HG02571 (cell line): ENCODE results near the gene RRAS2.
"Not testable (repeated sequence)": the region's sequence is repeated elsewhere in the genome, so short reads cannot be mapped to it uniquely, and the experiment has no call there.

ENCODE experiments used
- ATAC-seq: cut with Tn5 transposase; IDR thresholded peaks from one replicate; pipeline ENCODE4 v1.9.1; 2021; ENCODE audit warnings: mild to moderate bottlenecking, moderate library complexity; ENCODE audit not compliant: unreplicated experiment

The RRAS2 gene

DNA sequence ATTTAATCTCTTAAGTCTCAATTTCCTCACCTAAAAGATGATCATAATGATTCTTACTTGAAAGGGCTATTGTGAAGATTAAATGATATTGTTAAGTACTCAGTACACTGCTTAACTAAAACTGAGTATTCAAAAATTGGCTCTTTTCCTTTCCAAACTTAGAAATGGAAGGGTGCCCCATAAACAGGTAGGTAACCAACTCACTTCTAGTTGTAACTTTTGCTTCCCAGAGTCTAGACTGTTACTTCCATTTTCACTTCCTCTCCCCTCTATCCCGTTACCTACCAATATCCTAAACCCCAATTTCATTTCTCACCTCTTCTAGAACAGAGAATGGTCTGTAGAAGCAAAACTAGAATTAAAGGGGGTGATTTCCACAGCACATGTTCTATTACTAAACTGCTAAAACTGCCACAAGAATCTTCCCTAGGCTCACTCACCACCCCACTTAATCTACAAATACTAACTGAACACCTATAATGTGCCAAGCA lies 50.0 kb downstream of the RRAS2 start:
- no peak for ATAC-seq

DNA sequence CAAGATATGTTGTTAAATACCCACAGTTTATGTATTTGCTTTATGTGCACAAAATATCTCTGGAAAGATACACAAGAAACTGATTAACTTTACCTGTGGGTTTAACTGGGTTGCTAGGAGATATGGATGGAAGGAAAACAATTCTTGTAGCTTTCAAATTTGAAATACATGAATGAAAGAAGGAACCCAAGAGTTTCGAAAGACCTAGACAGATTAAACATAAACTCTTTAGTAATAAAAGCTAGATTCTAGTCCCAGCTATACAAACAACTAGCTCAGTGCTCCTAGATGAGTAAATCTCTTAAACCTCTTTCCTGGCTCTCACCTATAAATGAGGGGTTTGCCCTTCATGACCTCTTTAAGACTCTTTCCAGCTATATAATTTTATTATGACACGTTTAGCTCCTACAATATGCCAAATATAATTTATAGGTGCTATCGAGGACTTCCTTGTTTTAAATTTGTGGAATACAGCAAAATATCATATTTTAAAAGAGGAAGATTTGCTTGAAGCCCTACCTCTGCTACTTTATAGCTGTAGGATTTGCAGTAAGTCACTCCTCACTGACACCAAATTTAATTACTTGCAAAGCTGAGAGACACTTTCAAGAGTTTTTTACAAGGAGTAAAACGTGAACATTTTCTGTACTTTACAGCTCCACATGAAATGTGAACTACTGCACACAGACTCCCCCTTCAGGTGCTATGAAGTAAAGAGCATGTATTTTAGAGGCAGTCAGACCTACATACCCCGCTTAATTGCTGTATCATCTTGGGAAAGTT lies 50.7 kb downstream of the RRAS2 start:
- ATAC-seq: no peak

DNA sequence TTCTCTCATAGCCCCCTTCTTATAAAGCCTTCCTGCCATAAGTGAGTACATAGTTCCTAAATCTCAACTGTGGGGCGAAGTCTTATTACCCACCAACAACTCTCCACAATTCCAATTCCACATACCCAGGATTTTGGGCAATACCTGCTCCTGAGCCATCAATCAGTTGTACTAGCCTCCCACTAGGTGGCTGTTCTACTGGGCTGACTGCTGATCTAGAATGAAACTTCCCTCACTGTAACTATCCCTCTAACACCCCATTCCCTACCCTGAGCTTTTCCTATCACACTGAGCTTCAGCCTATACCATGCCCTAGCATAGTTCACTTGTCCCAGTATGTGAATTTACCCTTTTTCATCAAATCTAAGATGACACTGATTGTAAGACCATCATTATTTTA lies 52.5 kb downstream of the RRAS2 start:
- ATAC-seq: no peak

DNA sequence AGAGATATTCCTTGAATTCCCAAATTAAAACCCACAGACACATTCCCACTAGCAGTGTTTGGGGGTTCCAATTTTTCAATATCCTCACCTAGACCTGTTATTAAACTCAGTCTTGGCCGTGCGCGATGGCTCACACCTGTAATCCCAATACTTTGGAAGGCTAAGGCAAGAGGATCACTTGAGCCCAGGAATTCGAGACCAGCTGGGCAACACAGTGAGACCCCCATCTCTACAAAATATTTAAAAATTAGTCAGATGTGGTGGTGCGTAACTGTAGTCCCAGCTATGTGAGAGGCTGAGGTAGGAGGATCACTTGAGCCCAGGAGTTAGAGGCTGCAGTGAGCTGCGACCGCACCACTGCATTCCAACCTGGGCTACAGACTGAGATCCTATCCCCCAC lies 53.3 kb downstream of the RRAS2 start:
- no peak for ATAC-seq

DNA sequence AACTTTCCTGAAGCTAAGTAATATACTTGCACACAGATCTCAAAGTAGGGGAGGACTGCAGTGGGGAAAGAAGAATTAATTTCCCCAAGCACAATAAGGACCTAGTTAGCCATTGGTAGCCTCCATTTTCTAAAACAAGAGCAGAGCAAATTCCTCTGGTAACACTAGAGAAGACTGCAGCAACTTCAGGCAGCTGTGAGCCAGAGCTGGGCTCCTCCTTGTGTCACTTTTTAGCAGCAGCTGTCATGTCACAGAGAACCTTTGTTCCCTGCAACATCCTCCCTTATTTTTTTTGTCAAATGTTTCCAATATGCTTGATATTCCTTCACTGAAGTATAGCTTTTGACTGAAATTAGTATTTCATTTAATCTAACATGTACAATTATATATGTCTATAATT lies 54.4 kb downstream of the RRAS2 start:
- no peak for ATAC-seq

DNA sequence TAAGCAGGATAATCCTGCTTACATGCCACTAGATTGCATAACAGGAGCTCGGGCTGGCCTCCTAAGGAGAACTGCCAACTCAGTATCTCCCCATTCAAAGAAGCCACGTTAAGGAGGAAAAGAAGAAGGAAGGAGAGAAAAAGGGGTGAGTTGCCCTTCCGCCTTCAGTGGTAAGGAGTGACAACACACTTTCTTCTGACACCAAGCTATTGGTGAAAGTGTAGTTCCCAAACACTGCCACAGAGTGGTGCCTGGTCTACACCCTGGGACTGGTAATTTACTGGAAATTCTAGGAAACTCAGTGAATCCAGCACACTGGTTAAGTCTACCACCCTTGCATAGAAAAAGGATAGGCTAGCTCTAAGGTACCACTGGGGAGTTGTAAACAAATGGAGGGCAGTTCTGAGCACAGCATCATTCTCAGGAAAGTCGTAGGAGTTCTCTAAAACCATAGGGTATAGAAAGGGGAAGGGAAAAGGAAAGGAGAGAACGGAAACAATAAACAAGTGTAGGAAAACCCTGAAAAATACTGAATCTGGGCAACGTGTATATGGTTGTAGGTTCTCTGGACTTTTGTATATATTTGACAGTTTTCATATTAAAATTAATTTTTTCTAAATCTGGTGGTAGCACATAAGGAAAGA lies 58.2 kb downstream of the RRAS2 start:
- peak; percentile 77 for ATAC-seq

DNA sequence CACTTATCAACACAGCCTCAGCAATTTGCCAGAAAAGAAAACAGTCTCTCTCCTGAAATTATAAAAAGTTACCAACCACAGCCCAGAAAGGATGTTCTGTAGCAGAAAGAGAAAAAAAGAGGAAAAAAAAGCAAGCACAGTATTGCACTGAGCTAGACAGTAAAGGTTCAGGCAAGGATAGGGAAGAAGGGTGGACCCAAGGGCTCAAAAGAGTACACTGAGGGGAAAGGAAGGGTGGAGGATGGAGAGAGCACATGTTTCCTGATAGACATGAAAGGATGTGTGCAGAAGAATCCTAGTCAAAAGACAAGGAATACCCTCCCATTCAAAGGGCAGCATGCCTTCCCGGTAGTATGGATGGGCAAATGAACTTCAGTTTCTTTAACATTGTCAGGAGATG lies 59.1 kb downstream of the RRAS2 start:
- ATAC-seq: no peak

DNA sequence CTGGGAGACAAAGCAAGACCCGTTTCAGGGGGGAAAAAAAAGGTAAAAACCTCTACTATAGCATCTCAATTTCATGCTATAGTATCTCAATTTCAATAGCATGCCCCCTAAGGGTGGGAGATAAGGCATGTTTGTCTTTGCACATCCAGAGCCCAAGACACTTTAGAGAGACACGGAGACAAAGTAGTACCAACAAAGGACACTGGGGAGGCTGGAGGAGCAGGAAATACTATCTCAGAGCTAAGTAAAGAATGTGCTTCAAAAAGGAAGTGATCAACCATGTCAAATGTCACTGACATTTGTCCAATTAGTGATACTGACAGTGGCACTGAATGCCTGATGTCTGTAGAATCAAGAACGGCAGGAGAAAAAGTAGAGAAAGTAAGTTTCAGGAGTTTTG lies 68.6 kb downstream of the RRAS2 start:
- ATAC-seq: no peak

DNA sequence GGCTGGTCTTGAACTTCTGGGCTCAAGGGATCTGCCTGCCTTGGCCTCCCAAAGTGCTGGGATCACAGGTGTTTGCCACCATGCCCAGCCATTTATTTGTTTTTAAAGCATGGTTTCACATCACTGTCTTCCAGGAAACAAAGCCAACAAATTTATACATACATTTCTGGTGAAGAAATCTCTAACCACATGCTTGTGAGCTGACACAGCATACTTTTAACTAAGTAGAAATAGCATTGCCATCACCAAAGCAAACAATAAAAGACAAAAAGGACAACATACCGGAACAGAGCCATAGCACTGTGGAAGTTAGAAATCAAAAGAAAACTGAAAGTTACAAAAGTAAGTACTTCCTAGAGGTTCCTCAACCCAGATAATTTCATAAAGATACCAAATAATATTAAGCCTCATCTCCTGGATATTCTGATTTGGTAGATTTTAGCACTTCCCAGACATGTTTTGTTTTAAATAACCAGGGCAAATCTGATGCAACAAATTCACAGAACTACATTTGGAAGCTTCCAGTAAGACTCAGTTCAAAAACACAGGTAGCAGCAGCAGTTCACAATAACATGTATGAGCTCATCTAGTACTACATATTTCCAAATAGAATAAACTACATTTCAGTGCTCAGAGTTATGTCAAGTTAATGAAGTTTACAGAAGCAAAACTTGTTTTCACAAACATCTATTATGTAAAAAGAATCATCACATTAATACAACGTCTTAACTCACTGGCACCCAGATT lies 70.6 kb downstream of the RRAS2 start:
- no peak for ATAC-seq

DNA sequence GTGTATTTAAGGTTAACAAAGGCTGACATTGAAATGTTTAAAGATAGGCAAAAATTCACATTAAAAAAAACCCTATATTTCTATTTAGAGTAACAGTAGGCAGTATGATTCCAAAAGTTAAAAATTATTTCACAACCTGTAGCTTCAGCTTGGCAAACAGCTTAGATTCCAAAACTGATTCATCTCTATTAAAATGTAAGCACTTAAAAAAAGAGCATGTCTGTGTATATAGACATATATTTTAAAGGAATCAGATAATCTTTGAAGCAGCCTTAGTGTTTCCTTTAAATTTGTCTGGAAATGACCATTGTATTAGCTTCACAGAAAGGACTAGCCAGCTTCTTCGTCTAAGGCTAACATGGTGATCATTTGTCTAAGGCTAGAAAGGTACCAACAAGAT lies 80.1 kb downstream of the RRAS2 start:
- not testable (repeated sequence) for ATAC-seq

DNA sequence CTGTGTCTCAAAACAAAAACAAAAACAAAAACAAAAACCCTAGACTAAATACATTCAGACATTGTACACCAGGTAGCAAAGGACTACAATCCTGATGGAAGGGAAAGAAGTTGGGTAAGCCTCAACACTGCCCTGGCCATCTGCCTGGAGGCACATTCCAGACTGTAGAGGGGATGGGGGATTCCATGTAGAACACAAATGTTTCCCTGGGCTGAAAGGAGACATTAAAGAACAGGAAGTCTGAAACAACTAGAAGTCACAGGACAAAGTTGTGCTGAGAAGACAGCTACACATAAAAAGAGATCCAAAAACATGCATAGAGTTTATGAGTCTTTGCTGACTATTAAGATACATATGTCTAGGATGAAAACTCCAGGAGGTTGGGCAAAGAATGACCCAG lies 83.9 kb downstream of the RRAS2 start:
- no peak for ATAC-seq

DNA sequence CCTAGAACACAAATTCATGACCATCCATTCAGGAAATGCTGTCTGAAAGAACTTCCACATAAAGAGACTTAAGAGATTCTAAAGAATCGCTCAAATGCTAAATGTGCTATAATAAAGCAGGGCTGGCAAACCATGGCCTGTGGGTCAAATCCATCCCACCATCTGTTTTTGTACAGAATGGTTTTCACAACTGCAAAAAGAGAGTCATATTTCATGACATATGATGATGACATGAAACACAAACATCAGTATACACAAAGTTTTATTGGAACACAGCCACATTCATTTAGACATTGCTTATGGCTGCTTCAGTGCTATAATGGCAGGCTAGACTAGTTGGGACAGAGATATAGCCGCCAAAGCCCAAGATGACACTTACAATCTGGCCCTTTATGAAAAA lies 85.1 kb downstream of the RRAS2 start:
- no peak for ATAC-seq

DNA sequence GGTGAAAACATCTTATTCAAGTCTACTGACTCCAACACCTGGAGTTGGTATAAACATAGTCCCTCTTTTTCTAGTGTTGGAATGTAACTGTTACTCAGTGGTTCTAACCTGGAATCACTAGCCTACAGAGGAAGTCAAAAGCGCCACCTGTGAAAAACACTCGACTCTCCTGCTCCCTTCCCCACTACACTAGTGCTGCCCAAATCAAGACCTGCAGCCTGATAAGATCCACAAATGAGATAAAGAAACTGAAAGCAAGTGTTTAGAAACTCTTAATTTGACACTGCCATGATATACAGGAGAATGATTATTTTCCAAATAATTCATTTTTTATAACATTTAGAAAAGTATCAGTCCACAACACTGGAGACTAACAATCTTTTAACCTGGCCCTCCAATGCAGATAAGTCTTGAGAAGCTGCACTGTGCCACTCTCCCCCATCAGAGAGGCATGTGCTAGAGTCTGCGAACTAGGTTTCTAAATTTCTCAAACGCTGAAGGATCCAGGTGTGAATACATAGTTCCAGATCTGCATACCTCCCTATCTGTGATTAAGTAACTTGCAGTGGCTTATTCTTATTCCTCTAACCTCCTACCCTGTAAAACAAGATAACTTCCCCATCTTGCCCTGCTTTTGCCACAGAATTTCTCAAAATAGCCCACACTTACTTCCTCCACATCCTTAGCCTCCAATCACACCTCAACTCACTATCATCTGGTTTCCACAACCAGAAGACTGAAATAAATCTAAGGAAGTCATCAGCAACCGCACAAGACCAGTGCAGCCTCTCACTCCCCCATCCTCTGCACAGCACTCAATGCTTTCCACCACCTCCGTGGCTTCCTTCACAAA lies 88.1 kb downstream of the RRAS2 start:
- peak; percentile 51 for ATAC-seq

DNA sequence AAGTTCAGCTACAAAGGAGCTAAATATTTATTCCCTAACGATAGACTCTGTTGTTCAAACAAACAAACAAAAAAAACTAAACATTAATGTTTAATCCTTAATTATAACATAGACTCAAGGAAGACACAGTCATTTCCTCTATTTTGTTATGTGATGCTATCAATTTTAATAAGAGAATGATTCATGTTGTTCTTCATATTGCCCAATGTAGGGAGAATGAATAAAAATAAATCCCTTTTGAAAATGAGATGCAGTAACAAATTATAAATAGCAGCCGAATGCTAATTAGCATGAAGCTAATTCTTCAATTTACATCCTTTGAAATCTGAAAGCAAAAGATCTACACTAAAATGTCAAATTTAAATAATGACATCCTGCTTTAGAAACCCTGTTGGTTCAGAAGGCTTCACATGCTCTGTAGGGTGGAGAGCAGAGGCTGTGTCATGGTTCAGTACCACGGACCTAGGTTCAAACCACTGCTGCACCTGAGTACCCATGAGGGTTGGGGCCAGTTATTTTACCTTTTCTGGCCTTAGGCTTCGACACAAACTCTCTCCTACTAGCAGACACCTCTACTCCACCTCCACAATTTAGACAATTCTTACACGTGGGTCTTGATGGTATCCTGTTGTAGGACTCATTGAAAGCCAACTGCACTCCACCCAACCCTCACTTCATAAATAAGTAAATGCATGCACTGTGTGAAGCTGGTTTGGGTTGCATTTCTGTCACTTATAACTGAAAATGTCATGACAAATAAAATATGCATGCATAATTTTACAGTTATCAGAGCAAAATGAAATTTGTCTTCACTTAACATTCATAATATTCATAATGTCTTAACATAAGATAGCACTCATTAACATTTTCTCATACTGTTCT lies 89.0 kb downstream of the RRAS2 start:
- no peak for ATAC-seq

DNA sequence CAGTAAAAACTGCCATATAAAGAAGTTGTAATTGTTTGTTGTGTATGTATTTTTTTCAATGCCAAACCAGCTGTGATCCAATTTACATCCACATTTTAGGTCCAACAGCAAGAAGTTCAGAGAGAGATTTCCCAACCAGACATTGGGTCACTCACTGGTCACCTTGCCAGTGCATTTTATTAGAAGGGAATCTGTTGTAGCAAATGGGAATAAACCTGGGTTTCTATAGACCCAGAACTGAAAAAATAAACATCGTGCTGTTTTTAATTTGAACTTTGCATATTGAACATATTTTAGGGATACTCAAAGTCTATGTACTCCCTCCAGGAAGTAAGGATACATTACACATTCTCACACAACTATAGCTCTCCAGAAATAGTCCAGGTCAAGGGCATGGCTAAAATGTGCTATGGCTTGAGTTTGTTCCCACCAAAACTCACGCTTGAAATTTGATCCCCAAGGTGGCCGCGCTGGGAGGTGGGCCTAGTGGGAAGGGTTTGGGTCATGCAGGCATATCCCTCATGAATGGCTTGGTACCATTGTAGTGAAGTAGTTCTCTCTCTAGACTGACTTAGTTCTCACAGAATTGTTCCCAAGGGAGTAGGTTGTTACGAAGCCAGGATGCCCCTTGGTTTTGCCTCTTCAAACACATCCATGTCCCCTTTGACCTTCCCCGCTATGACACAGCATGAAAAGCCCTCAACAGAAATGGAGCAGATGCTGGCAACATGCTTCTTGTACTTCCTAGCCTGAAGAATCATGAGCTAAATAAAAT lies 90.9 kb downstream of the RRAS2 start:
- no peak for ATAC-seq

DNA sequence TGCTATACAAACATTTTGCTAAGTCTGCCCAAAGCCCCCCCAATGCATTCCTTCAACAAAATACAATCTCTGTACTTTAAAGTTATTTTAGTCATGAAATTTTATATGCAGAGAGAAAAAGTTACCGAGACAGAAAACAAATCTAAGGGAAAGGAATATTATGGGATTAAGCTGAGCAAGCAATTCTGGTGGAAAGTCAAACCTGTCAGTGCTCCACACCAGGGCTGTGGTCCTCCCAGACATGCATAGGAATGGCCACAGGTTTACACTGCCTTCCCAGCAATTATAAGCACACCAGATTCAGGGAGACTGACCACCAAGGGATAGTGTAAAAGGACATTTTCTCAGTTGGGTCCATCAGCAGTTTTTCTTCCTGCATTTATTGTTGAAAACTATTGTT lies 92.4 kb downstream of the RRAS2 start:
- ATAC-seq: no peak

DNA sequence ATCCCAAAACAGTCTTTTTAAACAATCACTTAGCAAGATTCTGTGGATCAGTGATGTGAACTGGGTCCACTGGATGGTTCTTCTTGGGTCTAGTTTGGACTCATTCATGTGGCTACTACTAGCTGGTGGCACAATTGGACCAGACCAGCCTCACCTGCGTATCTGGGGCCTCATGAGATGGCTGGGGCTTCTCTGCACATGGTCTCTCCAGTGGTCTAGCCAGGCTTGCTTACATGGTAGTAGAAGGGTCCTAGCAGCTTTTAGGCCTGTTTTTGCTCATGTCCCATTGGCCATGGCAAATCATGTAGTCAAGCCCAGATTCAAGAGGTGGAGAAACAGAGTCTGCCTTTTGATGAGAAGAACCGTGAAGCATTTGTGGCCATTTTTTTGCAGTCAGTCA lies 94.0 kb downstream of the RRAS2 start:
- ATAC-seq: no peak

DNA sequence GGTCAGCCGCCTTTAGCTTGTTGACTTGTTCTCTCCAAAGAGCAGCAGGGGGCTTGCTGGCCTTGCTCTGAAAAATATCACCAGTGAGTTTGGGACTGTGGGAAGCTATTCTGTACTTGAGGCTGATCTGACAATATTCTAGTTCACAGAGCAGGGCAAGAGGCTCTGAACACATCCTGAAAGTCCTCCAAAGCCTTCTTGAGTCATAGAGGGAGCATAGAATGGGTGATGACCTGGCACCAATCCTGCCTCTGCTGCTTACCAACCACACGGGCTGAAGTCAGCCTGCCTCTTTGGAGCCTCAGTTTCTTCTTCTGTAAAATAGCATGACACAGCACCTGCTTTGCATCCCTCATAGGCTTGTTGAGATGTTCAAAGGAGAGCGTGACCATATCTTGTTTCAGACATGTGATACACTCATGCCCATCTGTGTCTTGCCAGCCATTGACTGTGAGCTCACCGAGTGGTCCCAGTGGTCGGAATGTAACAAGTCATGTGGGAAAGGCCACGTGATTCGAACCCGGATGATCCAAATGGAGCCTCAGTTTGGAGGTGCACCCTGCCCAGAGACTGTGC lies 96.6 kb downstream of the RRAS2 start:
- ATAC-seq: no peak

DNA sequence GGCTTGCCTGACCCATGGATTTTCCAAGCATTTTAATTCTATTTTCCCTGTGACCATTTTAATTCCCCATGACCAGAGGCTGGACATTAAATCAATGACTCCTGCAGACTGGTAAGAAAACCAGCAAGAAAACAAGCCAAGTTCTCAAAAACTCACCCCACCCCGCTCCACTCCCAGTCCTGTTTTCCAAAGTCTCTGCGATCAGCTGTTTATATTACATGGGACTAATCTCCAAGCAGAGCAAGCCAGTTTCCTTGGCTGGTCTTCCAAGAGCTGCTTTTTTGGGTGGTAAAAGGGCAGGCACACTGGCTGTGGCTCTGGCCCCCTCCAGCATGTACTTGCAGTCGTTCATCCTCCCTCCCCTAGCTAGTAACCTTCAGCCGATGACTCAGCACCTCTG lies 97.9 kb downstream of the RRAS2 start:
- ATAC-seq: no peak
